ENCODE measurements around the gene ICA1. TPM values are rescaled to one million over a fixed set of nuclear protein-coding genes. Genes with fewer than 3 reads are reported as not detected.
"Not testable (repeated sequence)": the region's sequence is repeated elsewhere in the genome, so short reads cannot be mapped to it uniquely, and the experiment has no call there.

The ICA1 gene
- total and polyA plus RNA-seq, 8 donors: 34.8 to 74.4 (median 50.4) TPM

DNA sequence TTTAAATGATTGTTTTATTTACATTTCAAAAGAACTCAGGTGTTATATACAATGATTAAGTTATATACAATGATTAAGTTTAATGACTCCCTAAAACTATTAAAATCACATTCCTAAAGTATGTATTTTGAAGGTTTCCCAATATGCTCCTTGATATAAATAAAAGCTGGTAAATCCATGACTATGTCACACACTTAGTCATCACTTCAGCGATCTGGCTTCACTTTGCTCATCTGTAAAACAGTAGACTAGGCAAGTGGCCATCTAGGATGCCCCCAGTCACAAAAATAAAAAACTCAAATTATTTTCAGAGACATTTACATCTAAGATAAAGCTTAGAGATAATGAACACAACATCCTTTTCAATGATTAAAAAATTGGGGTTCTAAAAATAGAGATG is 10.8 kb downstream of the ICA1 start:
- no peak overlapping the region for H3K4me3 ChIP-seq
- H3K27ac ChIP-seq: no peak overlapping the region
- TF ChIP-seq, protein P1, sequence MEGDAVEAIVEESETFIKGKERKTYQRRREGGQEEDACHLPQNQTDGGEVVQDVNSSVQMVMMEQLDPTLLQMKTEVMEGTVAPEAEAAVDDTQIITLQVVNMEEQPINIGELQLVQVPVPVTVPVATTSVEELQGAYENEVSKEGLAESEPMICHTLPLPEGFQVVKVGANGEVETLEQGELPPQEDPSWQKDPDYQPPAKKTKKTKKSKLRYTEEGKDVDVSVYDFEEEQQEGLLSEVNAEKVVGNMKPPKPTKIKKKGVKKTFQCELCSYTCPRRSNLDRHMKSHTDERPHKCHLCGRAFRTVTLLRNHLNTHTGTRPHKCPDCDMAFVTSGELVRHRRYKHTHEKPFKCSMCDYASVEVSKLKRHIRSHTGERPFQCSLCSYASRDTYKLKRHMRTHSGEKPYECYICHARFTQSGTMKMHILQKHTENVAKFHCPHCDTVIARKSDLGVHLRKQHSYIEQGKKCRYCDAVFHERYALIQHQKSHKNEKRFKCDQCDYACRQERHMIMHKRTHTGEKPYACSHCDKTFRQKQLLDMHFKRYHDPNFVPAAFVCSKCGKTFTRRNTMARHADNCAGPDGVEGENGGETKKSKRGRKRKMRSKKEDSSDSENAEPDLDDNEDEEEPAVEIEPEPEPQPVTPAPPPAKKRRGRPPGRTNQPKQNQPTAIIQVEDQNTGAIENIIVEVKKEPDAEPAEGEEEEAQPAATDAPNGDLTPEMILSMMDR (IDR thresholded peaks at IDR 0.05): no peak
- DNase-seq: no peak
- no peak for FAIRE-seq
- H3K27me3 ChIP-seq: no peaks in the 10 kb centered on the region
- WGBS, 2 donors: 83 to 93% methylated on average over 1 of the region's 1 CpG
- intact Hi-C loops (cut with DNase I): no loop called here
- no peaks in the 10 kb centered on the region for H3K36me3 ChIP-seq
- peaks cover 0 to 15% (median 11%) of the 10 kb centered on the region in 3 donors for H3K4me1 ChIP-seq
- H3K9me3 ChIP-seq: no peaks in the 10 kb centered on the region
- no peak for ATAC-seq

DNA sequence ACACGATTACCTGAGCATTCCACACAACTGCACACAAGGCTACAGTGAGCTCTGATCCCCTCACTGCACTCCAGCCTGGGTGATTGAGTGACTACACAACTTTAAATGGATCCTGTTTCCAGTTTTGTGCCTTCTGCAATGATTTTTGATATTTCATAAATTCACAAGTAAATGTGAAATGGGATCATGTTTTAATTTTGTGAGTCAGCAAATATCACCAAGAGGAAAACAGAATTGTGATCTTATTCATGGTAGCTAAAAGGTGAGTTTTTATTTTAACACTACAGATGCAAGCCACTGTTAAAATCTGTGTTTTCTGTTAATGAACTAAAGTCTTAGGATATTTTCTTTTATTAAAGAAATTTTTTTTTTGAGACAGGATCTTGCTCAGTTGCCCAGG is 11.4 kb downstream of the ICA1 start:
- intact Hi-C loops (cut with DNase I): no loop called here
- FAIRE-seq: no peak
- 90 to 97% methylated on average over 1 of the region's 1 CpG for WGBS, 2 donors
- H3K27ac ChIP-seq: no peak overlapping the region
- TF ChIP-seq, protein P1 (IDR thresholded peaks at IDR 0.05): no peak
- no peaks in the 10 kb centered on the region for H3K9me3 ChIP-seq
- H3K27me3 ChIP-seq: no peaks in the 10 kb centered on the region
- ATAC-seq: no peak
- peaks cover 0 to 15% (median 11%) of the 10 kb centered on the region in 3 donors for H3K4me1 ChIP-seq
- DNase-seq: no peak
- H3K4me3 ChIP-seq: no peak overlapping the region
- no peaks in the 10 kb centered on the region for H3K36me3 ChIP-seq

DNA sequence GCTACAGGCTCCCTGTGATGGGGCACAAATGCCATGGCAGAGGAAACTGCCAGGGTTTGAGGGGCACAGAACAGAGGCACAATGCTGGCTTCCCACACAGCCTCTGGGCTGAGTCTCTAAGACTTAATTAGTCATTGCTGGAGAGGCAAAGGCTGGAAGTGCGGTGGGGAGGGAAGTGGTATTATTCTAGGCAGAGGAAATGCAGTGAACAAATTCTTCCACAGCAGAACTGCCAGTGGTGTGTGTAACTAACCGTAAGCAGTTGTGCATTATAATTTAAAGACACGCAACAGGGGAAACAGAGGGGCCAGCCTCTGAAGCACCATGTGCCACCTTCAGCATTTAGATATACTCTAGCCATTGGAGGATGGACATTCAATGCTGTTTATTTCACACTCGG is 12.8 kb downstream of the ICA1 start:
- TF ChIP-seq, protein P1 (IDR thresholded peaks at IDR 0.05): no peak
- no peak for FAIRE-seq
- peaks cover 0 to 7% (median 0%) of the 10 kb centered on the region in 3 donors for H3K4me1 ChIP-seq
- H3K27ac ChIP-seq: no peak overlapping the region
- H3K27me3 ChIP-seq: no peaks in the 10 kb centered on the region
- 94 to 96% methylated on average over 4 of the region's 4 CpGs for WGBS, 2 donors
- no peak overlapping the region for H3K4me3 ChIP-seq
- H3K36me3 ChIP-seq: no peaks in the 10 kb centered on the region
- intact Hi-C loops (cut with DNase I): no loop called here
- no peaks in the 10 kb centered on the region for H3K9me3 ChIP-seq
- DNase-seq: no peak
- ATAC-seq: no peak

DNA sequence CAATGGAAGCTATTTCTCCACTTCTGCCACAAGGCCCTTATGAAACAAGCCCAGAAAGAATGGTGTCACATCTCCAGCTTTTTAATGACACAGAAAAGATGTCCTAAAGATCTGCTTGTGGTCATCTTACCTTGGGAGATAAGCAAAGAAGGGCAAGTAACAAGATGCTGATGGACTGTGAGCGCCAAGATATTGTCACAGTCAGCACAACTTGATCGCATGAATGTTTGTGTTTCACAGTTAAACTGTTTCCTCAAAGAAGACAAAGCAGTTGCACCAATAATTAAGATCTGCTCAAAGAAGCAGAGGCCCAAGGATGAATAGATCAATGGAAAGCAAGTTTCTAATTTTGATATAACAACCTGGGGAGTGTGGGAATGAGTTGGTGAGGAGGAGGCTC is 15.9 kb downstream of the ICA1 start:
- FAIRE-seq: no peak
- WGBS, 2 donors: 88 to 91% methylated on average over 2 of the region's 2 CpGs
- no peak for DNase-seq

DNA sequence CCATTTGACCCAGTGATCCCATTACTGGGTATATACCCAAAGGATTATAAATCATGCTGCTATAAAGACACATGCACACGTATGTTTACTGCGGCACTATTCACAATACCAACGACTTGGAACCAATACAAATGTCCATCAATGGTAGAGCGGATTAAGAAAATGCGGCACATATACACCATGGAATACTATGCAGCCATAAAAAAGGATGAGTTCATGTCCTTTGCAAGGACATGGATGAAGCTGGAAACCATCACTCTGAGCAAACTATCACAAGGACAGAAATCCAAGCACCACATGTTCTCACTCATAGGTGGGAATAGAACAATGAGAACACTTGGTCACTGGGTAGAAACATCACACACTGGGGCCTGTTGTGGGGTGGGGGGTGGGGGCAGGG is 16.9 kb downstream of the ICA1 start:
- H3K36me3 ChIP-seq; ATAC-seq; H3K4me1 ChIP-seq; H3K27ac ChIP-seq; H3K9me3 ChIP-seq; FAIRE-seq; H3K27me3 ChIP-seq; DNase-seq; H3K4me3 ChIP-seq; intact Hi-C loops (cut with DNase I): not testable (repeated sequence)
- 94 to 99% methylated on average over 5 of the region's 5 CpGs for WGBS, 2 donors

More for the DNA sequence above, 15.9 kb downstream of the ICA1 start:
- TF ChIP-seq, protein P1 (IDR thresholded peaks at IDR 0.05): no peak
- intact Hi-C loops (cut with DNase I): no loop called here
- Histone ChIP-seq H3K27ac (no peak overlapping the region), H3K27me3 (no peaks in the 10 kb centered on the region), H3K36me3 (no peaks in the 10 kb centered on the region), H3K4me1 (no peaks in the 10 kb centered on the region), H3K4me3 (no peak overlapping the region), H3K9me3 (no peaks in the 10 kb centered on the region)
- no peak for ATAC-seq

DNA sequence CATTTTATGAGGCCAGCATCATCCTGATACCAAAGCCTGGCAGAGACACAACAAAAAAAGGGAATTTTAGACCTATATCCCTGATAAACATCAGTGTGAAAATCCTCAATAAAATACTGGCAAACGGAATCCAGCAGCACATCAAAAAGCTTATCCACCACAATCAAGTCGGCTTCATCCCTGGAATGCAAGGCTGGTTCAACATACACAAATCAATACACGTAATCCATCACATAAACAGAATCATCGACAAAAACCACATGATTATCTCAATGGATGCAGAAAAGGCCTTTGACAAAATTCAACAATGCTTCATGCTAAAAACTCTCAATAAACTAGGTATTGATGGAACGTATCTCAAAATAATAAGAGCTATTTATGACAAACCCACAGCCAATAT is 18.9 kb downstream of the ICA1 start:
- H3K4me3 ChIP-seq; H3K36me3 ChIP-seq; H3K27ac ChIP-seq; H3K27me3 ChIP-seq; H3K9me3 ChIP-seq; intact Hi-C loops (cut with DNase I); ATAC-seq; DNase-seq; FAIRE-seq; H3K4me1 ChIP-seq: not testable (repeated sequence)
- WGBS, 2 donors: 91 to 94% methylated on average over 5 of the region's 5 CpGs

DNA sequence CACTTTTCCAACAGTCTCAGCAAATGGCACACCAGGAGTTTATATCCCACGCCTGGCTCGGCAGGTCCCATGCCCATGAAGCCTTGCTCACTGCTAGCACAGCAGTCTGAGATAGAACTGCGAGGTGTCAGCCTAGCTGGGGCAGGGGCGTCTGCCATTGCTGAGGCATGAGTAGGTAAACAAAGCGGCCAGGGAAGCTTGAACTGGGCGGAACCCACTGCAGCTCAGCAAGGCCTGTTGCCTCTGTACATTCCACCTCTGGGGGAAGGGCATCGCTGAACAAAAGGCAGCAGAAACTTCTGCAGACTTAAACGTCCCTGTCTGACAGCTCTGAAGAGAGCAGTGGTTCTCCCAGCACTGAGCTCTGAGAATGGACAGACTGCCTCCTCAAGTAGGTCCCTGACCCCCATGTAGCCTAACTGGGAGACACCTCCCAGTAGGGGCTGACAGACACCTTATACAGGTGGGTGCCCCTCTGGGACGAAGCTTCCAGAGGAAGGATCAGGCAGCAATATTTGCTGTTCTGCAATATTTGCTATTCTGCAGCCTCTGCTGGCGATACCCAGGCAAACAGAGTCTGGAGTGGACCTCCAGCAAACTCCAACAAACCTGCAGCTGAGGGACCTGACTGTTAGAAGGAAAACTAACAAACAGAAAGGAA is 22.1 kb downstream of the ICA1 start:
- H3K4me3 ChIP-seq; H3K27me3 ChIP-seq; intact Hi-C loops (cut with DNase I); H3K36me3 ChIP-seq; H3K4me1 ChIP-seq; FAIRE-seq; H3K27ac ChIP-seq; H3K9me3 ChIP-seq; DNase-seq: not testable (repeated sequence)
- ATAC-seq: peak in 1 of 4 donors; percentile 24
- WGBS, 2 donors: 72 to 75% methylated on average over 10 of the region's 10 CpGs
